Activated T-cell treated with anti-CD3 and anti-CD28 coated beads, Interleukin-2, amount 50 U/mL, for 48 hours (primary cell): ENCODE results near the gene ARHGEF39.
"Not testable (repeated sequence)": the region's sequence is repeated elsewhere in the genome, so short reads cannot be mapped to it uniquely, and the experiment has no call there.

Source experiments
- DNase-seq, 2 experiments: peaks; one replicate each; pipeline ENCODE4 v3.0.0-alpha.2; 2020

Gene ARHGEF39

DNA sequence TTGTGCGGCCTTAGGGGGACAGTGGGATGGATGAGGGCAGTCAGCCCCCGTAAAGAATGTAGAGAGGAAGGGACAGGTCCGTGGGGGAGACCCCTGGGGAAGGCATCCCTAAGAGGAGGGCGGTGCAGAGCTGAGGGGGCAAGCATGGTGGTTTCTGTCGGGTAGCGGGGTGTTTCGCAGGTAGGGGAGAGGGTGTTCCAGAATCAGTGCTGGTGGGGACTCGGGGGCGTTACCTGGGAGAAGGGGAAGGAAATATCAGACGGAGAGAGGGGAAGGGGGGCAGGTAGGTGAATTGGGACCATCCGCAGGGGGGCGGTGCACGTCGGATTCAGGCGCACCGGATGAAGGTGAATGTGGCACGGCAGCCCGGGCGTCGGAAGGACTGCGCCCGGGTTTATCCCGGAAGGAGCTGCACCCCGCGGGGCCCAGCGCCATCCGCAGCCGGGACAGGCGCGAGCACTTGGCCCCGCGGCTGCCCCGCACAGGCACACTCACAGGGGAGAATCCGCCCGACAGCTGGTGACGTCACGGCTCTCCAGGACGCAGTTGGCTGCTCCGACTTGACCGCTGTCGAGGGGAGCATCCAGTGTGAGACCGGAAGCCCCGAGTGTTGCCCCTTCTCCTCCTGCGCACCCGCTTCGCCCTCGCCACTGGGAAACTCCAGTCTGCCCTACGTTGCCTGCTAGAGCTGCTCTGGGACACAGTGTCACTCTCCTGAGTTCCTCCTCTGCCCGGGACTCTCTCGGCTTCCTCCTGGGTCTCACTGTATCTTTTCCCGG is 48.1 kb downstream of the ARHGEF39 start:
- peak; percentile 77 to 80 for DNase-seq

GRCh38 chr9:35615981-35616680 is 48.9 kb downstream of the ARHGEF39 start:
- DNase-seq = no peak

- DNase-seq = no peak
These were observed 52.2 kb downstream of the ARHGEF39 start for GRCh38 chr9:35612843-35613242.

- not testable (repeated sequence) for DNase-seq
These were observed 52.9 kb downstream of the ARHGEF39 start for GRCh38 chr9:35612066-35612465.

DNA sequence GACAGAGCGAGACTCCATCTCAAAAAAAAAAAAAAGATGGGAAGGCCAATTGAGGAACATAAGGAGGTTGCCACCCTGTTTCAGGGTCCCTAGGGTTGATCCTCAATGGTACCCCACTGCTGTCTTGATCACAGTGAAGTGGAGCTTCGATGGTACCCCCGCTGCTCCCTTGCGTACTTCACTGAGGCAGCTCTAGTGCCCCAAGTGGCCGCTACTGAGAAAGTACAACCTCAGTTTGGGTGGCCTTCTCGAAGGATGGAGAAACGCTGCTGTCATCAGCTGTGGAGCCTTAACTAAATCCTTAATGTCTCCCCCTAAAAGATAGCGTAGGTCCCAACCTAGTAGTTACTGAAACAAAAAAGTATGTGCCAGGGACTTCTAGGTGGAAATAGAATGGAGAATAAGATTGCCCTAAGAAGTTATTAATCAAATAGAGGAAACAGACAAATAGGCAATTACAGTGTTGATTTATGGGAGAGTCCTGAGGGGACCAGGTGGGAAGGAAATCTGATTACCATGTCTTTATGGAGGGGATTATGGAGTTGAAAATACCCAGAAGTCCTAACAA is 53.7 kb downstream of the ARHGEF39 start:
- DNase-seq = peak; percentile 59 to 67

GRCh38 chr9:35609820-35610163 is 55.2 kb downstream of the ARHGEF39 start:
- no peak for DNase-seq
